GM10847 (cell line): ENCODE data around the gene OTOA.

Source experiments
- POLR2A ChIP-seq: IDR thresholded peaks from 2 replicates; pipeline ENCODE4 v1.6.1; 2011; ENCODE audit not compliant: insufficient read length; ENCODE audit errors: extremely low read depth

Gene OTOA

DNA sequence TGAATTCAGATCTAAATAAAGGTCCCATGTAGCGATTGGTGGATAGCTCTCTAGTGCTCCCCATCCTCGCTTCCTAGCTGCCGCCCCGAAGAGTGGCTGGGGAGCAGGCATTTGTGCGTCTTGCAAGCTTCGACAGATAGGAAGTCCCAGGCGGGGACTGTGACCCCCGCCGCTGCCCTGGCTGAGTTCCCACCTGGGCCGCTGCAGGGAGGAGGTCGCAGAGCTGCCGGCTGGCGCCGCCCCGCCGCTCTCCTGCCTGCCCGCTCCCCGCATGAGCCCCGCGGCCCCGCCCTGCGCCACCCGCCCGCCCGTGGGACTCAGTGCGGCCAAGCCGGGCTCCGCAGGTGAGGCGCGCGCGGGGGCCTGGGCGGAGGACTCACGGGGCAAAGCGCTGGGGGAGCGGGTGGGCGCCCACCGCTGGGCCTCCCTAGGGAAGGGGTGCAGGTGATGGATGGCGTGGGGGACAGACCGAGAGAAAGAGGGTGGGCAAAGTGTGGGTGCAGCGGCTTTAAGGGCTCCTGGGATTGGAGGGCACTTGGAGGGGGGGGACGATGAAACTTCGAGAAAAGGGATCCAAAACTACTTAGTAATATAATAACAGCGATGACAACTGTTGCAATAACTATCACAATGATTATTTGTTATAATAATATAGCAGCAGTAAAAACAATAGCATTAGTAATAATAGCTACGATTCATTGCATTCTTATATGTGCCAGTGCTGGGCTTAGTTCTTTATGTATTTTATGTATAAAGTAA is at the start of gene OTOA:
Gene OTOA, plus strand, starts transcription at position 80 of the 759 bp plus-strand sequence. CDS start 14,547 bp downstream, outside the sequence.
- TF ChIP-seq POLR2A, result no peak

DNA sequence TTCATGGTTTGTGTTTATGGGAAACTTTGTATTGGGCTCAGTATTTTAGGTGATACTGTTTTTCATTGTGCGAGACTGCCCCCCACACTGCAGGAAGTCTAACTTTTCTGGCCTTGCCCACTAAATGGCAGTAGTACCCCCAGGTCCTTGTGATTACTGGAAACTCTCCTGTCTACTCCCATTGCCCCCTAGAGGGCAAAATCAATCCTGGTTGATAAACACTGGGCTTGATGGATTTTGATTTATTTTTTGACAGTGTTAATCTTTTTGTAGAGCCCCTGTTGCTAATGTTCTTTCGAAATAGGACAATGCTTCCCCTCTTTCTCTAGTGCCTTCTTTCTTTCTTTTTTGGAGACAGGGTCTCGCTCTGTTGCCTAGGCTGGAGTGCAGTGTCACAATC is 48.9 kb upstream of the OTOA start:
- TF ChIP-seq POLR2A, result no peak

DNA sequence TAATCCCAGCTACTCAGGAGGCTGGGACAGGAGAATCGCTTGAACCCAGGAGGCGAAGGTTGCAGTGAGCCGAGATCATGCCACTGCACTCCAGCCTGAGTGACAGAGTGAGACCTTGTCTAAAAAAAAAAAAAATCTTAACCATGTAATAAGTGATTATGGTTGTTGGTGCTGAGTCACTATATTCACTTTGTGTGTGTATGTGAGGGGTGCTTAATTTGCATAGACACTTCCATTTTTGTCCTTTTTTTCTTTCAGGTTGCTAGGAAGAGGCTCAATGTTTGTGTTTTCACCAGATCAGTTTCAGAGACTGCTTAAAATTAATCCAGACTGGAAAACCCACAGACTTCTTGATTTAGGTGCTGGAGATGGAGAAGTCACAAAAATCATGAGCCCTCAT is 46.2 kb upstream of the OTOA start:
- no peak for TF ChIP-seq POLR2A

DNA sequence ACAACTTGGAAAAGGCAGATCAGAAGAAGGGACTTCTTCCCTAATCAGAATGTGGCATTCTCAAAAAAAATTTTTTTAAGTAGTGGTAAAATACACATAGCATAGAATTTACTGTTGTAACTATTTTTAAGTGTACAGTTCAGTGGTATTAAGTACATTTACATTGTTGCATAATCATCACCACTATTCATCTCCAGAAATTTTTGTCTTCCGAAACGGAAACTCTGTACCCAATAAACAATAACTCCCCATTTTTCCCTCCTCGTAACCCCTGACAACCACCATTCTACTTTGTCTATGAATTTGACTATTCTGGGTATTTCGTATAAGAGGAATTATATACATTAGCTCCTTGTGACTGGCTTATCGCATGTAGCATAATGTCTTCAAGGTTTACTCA is 45.5 kb upstream of the OTOA start:
- no peak for TF ChIP-seq POLR2A

DNA sequence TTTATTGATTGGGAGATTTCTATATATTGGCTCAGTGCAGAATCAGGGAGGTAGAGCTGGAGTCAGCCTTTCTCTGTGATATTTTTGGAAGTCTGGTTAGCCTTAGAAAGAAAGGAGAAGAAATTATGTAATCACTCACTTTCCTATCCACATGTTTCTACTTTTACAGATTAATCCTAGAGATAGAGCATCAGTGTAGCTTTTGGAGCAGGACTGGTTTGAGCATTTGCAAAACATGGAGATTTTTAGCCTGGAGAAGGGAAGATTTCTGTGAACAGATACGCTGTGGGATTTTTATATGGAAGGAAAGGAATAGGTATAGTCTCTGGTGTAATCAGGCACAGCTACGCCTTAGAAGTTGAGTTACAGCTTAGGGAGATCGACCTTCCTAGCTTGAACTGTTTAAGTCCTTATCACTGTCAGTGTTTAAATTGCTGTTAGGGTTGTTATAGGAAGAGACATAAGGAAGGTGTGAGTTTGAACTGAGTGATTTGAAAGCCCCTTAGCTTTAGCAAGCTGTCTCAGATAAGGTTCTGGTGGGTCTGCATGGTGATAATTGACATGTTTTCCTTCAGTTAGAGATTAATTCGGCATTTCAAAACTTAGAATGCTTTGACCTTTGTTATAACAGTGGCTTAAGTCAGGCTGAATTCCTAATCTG is 43.9 kb upstream of the OTOA start:
- TF ChIP-seq POLR2A, result no peak

DNA sequence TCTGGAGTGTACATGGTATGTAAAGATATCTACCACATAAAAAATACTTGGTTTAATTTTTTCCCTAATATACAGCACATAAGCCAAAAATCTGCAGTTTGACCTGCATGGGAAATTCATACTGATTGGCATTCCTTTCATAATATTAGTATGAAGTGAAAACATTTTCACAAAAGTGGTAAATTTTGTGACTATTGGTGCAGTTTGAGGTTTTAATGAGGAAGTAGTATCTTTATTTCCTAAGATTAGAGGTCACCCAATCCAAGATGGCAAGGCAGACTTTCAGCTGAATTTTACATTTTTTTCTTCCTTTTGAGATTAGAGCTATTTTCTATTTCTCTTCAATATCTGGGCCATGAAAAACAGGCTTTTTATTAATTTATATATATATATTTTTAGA is 43.2 kb upstream of the OTOA start:
- no peak for TF ChIP-seq POLR2A

DNA sequence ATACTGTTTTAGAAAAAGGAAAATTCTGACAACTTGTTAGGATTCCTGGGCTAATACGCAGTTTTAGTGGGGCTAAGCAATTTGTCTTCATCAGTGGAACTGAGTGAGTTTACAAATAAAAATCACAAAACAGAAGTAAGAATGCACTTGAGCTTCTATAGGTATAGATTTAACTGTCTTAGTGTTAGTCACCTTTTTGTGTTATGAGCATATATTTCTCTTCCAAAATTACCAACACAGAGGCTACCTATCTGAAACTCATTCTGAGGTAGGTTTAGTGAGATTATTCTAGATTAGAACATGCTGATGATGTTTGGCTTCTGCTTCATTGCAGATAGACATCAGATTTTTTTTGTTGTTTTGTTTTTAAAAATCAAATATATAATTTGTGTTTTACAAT is 41.2 kb upstream of the OTOA start:
- TF ChIP-seq POLR2A, result no peak

DNA sequence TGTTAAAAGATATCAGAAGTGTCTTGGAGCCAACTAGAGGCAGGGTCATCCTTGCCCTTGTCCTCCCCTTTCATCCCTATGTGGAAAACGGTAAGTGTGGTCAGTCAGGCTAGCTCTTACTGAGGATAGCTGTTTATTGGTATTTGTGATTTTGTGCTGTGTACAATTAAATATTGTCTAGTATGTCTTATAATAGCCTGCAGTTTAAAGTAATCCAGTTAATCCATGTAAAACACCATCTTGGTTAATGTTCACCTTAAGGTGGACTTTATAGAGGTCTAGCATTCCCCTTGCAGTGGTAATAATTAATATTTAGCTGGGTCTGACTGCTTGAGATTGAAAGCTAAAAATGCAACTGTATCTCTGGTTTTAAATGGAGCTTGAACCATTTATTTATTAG is 38.7 kb upstream of the OTOA start:
- no peak for TF ChIP-seq POLR2A

DNA sequence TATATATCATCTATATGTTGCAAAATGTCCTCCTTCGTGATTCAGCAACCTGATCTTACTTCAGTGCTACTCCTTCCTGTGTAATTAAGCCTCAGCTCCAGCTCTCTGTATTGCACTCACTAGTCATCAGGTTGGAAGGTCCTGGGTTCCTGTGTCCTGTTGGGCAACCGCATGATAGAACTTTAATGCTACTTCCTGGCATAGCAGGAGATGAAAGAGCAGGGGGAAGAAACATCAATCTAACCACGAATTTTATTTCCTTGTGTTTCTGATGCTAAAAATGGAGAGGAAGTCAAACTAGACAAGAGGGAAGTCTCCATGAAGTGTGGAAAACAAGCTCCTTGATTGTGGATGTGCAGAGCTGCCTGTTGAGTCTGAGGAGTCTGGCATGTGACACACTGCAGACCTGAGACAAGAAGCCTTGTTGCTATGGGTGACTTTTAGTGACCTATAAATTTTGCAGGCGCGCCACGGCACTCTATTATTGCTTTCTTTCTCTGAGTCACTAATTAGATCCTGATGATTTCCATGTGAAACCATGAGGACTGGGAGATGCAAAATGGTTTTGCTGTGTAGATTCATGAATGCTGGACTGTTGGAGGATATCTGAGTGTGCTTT is 37.0 kb upstream of the OTOA start:
- no peak for TF ChIP-seq POLR2A

DNA sequence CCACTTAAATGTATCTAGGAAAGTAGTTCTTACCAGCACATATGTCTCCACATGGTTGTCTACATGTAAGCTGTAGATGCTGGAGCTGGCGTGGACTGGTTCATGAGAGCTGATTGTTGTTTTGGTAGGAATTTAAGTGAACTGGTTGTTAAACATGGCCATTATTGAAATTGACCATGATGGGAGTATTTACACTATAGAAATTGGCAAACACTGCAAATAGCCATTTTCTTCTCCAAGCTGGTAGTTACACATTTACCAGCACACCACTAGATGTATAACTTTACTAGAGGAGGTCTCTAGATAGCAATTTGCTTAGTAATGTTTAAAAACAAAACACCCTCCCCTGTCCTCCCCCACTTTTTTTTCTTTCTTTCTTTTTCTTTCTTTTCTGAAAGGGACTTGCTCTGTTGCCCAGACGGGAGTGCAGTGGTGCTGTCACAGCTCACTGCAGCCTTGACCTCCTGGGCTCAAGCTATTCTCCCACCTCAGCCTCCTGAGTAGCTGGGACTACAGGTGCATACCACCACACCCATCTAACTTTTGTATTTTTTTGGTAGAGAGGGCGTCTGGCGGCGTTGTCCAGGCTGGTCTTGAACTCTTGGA is 35.5 kb upstream of the OTOA start:
- no peak for TF ChIP-seq POLR2A

DNA sequence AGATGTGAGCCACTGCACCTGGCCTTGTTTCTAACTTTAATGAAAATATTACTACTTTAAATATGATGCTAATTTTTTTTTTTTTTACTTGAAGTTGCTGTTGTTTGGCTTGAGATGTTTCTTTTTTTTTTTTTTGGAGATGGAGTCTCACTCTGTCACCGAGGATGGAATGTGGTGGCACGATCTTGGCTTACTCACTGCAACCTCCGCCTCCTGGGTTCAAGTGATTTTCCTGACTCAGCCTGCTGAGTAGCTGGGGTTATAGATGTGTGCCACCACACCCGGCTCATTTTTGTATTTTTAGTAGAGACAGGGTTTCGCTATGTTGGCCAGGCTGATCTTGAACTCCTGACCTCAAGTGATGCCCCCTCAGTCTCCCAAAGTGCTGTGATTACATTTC is 35.0 kb upstream of the OTOA start:
- TF ChIP-seq POLR2A, result no peak

DNA sequence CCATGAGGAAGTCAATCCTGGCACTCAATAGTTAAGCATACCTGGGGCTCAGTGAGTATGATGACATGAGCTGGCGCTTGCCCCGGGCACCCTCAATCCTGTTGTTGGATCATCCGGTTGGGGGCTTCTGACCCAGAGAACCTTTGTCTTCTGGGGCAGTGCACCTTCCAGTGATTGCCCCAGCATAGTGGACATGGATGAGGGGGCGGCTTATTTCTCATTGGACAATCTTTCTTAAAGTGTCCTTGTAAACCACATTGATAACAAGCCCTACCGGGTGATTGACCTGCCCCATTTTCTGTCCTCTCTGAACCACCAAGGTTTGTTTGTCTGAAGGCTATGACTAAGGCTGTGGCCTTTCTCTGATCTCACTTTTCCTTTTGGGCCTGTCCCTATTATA is 29.6 kb upstream of the OTOA start:
- no peak for TF ChIP-seq POLR2A

DNA sequence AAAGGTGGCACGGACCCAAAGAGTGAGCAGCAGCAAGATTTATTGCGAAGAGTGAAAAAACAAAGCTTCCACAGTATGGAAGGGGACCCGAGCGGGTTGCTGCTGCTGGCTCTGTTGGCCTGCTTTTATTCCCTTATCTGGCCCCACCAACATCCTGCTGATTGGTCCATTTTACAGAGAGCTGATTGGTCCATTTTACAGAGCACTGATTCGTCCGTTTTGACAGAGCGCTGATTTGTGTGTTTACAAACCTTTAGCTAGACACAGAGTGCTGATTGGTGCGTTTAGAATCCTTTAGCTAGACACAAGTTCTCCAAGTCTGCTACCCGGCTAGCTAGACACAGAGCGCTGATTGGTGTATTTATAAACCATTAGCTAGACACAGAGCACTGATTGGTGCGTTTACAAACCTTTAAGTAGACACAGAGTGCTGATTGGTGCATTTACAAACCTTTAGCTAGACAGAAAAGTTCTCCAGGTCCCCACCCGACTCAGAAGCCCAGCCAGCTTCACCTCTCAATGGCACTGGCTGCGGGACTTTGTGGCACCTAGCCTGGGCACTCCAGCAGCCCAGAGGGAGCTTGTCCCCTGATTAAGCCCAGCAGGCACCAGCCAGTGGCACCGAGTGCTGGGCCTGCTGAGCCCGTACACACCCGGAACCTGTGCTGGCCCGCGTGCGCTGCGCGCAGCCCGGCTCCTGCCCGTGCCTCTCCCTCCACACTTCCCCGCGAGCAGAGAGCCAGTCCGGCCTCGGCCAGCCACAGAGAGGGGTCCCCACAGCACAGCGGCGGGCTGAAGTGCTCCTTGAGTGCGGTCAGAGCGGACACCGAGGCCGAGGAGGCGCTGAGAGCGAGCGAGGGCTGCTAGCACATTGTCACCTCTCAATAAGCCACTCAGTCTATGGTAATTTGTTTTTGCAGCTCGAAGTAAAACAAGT is 26.5 kb upstream of the OTOA start:
- no peak for TF ChIP-seq POLR2A

DNA sequence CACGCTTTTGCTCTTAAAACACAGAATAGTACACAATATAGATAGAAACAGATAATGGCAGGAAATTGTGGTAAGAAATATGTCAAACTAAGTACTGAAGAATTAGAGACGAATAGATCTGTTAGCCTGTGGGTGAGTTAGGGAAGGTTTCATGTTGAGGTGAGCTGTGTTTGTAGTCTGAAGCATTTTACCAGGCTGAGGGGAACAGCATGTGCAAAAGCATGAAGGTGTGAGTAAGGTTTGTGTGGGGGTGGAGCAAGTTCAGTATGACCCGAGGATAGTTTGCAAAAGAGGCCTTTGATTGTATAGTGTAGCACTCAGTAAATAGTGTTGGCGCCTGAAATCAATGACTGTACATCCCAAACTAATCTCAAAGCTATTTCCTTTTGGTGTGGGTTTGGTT is 25.2 kb upstream of the OTOA start:
- no peak for TF ChIP-seq POLR2A

DNA sequence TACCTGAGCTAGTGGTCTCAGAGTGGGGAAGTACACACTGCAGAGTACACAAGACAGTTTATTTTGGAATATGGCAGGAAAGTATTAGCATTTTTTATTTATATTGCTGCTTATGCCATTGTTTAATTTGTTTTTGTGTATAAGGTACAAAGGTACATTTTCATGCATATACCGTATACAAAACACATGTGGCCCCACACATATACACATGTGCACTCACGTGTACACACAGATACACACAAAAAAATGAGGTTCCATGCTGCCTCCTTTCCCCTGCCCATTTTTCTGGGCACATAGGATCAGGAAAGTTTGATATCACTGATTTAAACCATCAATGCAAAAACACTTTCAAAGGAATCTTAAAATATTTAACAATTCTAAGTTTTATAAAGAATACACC is 24.3 kb upstream of the OTOA start:
- TF ChIP-seq POLR2A, result no peak
